ENCODE results near the gene HINT1. TPM values are rescaled to one million over a fixed set of nuclear protein-coding genes. Genes with fewer than 3 reads are reported as not detected.
A peak's percentile ranks its signal among the peaks of the same experiment; 100 is the strongest.
"Not testable (repeated sequence)": the region's sequence is repeated elsewhere in the genome, so short reads cannot be mapped to it uniquely, and the experiment has no call there.

The HINT1 gene
- total RNA-seq (ENCODE audit: insufficient read depth, low replicate concordance): 106 TPM

GRCh38 chr5:131165119-131165727, at the start of gene HINT1:
Gene HINT1, minus strand, starts transcription at chr5:131165256. Its CDS starts 51 bp downstream, at chr5:131165205.
- DNase-seq (ENCODE audit: low spot score): peak; percentile 95

- peak; percentile 37 for DNase-seq (ENCODE audit: low spot score)
These were observed 49.7 kb upstream of the HINT1 start for GRCh38 chr5:131214609-131215227.

- DNase-seq (ENCODE audit: low spot score): no peak
These were observed 47.5 kb upstream of the HINT1 start for GRCh38 chr5:131212471-131213021.

GRCh38 chr5:131211669-131212068, 46.6 kb upstream of the HINT1 start:
- no peak for DNase-seq (ENCODE audit: low spot score)

- DNase-seq (ENCODE audit: low spot score): no peak
These were observed 45.1 kb upstream of the HINT1 start for GRCh38 chr5:131210151-131210510.

- no peak for DNase-seq (ENCODE audit: low spot score)
These were observed 44.6 kb upstream of the HINT1 start for GRCh38 chr5:131209506-131210150.

- DNase-seq (ENCODE audit: low spot score): no peak
These were observed 44.1 kb upstream of the HINT1 start for GRCh38 chr5:131209175-131209505.

GRCh38 chr5:131206772-131207171, 41.7 kb upstream of the HINT1 start:
- no peak for DNase-seq (ENCODE audit: low spot score)

- DNase-seq (ENCODE audit: low spot score): no peak
These were observed 41.0 kb upstream of the HINT1 start for GRCh38 chr5:131206061-131206460.

- no peak for DNase-seq (ENCODE audit: low spot score)
These were observed 39.9 kb upstream of the HINT1 start for GRCh38 chr5:131204964-131205363.

- DNase-seq (ENCODE audit: low spot score): no peak
These were observed 35.5 kb upstream of the HINT1 start for GRCh38 chr5:131200560-131200959.

- peak; percentile 18 for DNase-seq (ENCODE audit: low spot score)
These were observed 33.6 kb upstream of the HINT1 start for GRCh38 chr5:131198625-131199024.

GRCh38 chr5:131196331-131196730, 31.3 kb upstream of the HINT1 start:
- no peak for DNase-seq (ENCODE audit: low spot score)

GRCh38 chr5:131195696-131196095, 30.6 kb upstream of the HINT1 start:
- DNase-seq (ENCODE audit: low spot score): no peak

- DNase-seq (ENCODE audit: low spot score): no peak
These were observed 29.7 kb upstream of the HINT1 start for GRCh38 chr5:131194725-131195124.

GRCh38 chr5:131193897-131194296, 28.8 kb upstream of the HINT1 start:
- DNase-seq (ENCODE audit: low spot score): not testable (repeated sequence)

- DNase-seq (ENCODE audit: low spot score): no peak
These were observed 28.1 kb upstream of the HINT1 start for GRCh38 chr5:131193106-131193505.

GRCh38 chr5:131186561-131187256, 21.7 kb upstream of the HINT1 start:
- no peak for DNase-seq (ENCODE audit: low spot score)

- no peak for DNase-seq (ENCODE audit: low spot score)
These were observed 20.6 kb upstream of the HINT1 start for GRCh38 chr5:131185523-131186104.

- DNase-seq (ENCODE audit: low spot score): no peak
These were observed 17.8 kb upstream of the HINT1 start for GRCh38 chr5:131182839-131183238.

- no peak for DNase-seq (ENCODE audit: low spot score)
These were observed 15.4 kb upstream of the HINT1 start for GRCh38 chr5:131180407-131180806.

GRCh38 chr5:131171276-131171810, 6.3 kb upstream of the HINT1 start:
- peak; percentile 8 for DNase-seq (ENCODE audit: low spot score)

Data from umbilical cord (tissue), 2 donors.